WTC11 (cell line): ENCODE results near the gene SMC5. TPM values are rescaled to one million over a fixed set of nuclear protein-coding genes. Genes with fewer than 3 reads are reported as not detected.

ENCODE experiments used
- ATAC-seq: fragments of 200-7000 bp; cut with Tn5 transposase; 2 replicates; pipeline ENCODE4 v1.10.0; 2021; ENCODE audit warnings: mild to moderate bottlenecking, moderate library complexity
- CTCF ChIA-PET: fragments of 300-600 bp; sonication (Branson Sonifier 250); formaldehyde crosslinking; loops from one replicate; lab custom pipeline; 2021; ENCODE audit warnings: antibody characterized with exemption; lab: Charles Lee
- POLR2A ChIA-PET: fragments of 350-600 bp; sonication (Branson Sonifier 250); formaldehyde crosslinking; loops from one replicate; lab custom pipeline; 2021; ENCODE audit warnings: antibody characterized with exemption; lab: Charles Lee
- DNase-seq: peaks from one replicate; pipeline ENCODE4 v3.0.0; 2021; ENCODE audit warnings: low spot score
- H3K27ac Mint-ChIP-seq: 2 replicates; pipeline ENCODE4 v1.8.0; 2021; ENCODE audit warnings: mixed read lengths
- H3K27me3 Mint-ChIP-seq: 2 replicates; pipeline ENCODE4 v1.8.0; 2021; ENCODE audit warnings: low read depth, mild to moderate bottlenecking, moderate library complexity, mixed read lengths
- H3K36me3 Mint-ChIP-seq: 2 replicates; pipeline ENCODE4 v1.8.0; 2021; ENCODE audit warnings: mixed read lengths
- H3K4me1 Mint-ChIP-seq: 2 replicates; pipeline ENCODE4 v1.8.0; 2022; ENCODE audit warnings: mixed read lengths
- H3K4me3 Mint-ChIP-seq: 2 replicates; pipeline ENCODE4 v1.8.0; 2021; ENCODE audit warnings: mild to moderate bottlenecking, moderate library complexity, mixed read lengths
- H3K9me3 Mint-ChIP-seq: 2 replicates; pipeline ENCODE4 v1.8.0; 2021; ENCODE audit warnings: mixed read lengths
- ATF3 ChIP-seq: sonication (generic); formaldehyde crosslinking; conservative IDR thresholded peaks from 2 replicates; pipeline ENCODE4 v1.8.1; 2022; ENCODE audit warnings: mild to moderate bottlenecking, missing genetic modification reagents
- CBFB ChIP-seq: sonication (generic); formaldehyde crosslinking; IDR thresholded peaks from 2 replicates; pipeline ENCODE4 v1.8.1; 2022; ENCODE audit warnings: mild to moderate bottlenecking, low read depth, missing genetic modification reagents
- CREM ChIP-seq: sonication (generic); formaldehyde crosslinking; IDR thresholded peaks from 2 replicates; pipeline ENCODE4 v1.8.1; 2022; ENCODE audit warnings: mild to moderate bottlenecking, missing genetic modification reagents, moderate library complexity
- GABPB1 ChIP-seq: sonication (generic); formaldehyde crosslinking; IDR thresholded peaks from 2 replicates; pipeline ENCODE4 v1.8.1; 2023; ENCODE audit warnings: mild to moderate bottlenecking, missing genetic modification reagents
- GTF2I ChIP-seq: fragments of 250-450 bp; sonication (Bioruptor Pico); conservative IDR thresholded peaks from 2 replicates; pipeline ENCODE4 v1.4.0; 2021; ENCODE audit warnings: mild to moderate bottlenecking
- IRF2 ChIP-seq: sonication (generic); formaldehyde crosslinking; IDR thresholded peaks from 2 replicates; pipeline ENCODE4 v1.8.0; 2022; ENCODE audit warnings: low read depth, missing genetic modification reagents, borderline replicate concordance
- JAZF1 ChIP-seq: fragments of 250-450 bp; sonication (Bioruptor Pico); IDR thresholded peaks from 2 replicates; pipeline ENCODE4 v1.9.0; 2021; ENCODE audit warnings: moderate library complexity, mild to moderate bottlenecking, inconsistent platforms
- KAT7 ChIP-seq: sonication (generic); formaldehyde crosslinking; IDR thresholded peaks from 2 replicates; pipeline ENCODE4 v1.8.1; 2023; ENCODE audit warnings: missing genetic modification reagents, mild to moderate bottlenecking, borderline replicate concordance
- MLX ChIP-seq: sonication (generic); formaldehyde crosslinking; IDR thresholded peaks from 2 replicates; pipeline ENCODE4 v1.8.1; 2023; ENCODE audit warnings: mild to moderate bottlenecking, missing genetic modification reagents, moderate library complexity
- NFE2L1 ChIP-seq: sonication (generic); formaldehyde crosslinking; IDR thresholded peaks from 2 replicates; pipeline ENCODE4 v1.8.1; 2023; ENCODE audit warnings: missing genetic modification reagents
- NR1H2 ChIP-seq: sonication (generic); formaldehyde crosslinking; IDR thresholded peaks from 2 replicates; pipeline ENCODE4 v1.9.0; 2021; ENCODE audit warnings: mild to moderate bottlenecking, moderate library complexity, missing genetic modification reagents
- NR2C2 ChIP-seq: sonication (generic); formaldehyde crosslinking; IDR thresholded peaks from 2 replicates; pipeline ENCODE4 v1.8.0; 2022; ENCODE audit warnings: mild to moderate bottlenecking, missing genetic modification reagents
- OVOL2 ChIP-seq: fragments of 250-450 bp; sonication (Bioruptor Pico); IDR thresholded peaks from 2 replicates; pipeline ENCODE4 v1.9.0; 2021; ENCODE audit warnings: mild to moderate bottlenecking, borderline replicate concordance
- PREB ChIP-seq: sonication (generic); formaldehyde crosslinking; IDR thresholded peaks from 2 replicates; pipeline ENCODE4 v1.8.1; 2022; ENCODE audit warnings: mild to moderate bottlenecking, missing genetic modification reagents, moderate library complexity, borderline replicate concordance
- ZNF138 ChIP-seq: sonication (generic); formaldehyde crosslinking; conservative IDR thresholded peaks from 2 replicates; pipeline ENCODE4 v1.8.1; 2022; ENCODE audit warnings: mild to moderate bottlenecking, moderate library complexity, missing genetic modification reagents
- ZNF416 ChIP-seq: fragments of 250-450 bp; sonication (Bioruptor Pico); IDR thresholded peaks from 2 replicates; pipeline ENCODE4 v1.9.0; 2021; ENCODE audit warnings: mild to moderate bottlenecking, inconsistent platforms
- ZNF423 ChIP-seq: fragments of 250-450 bp; sonication (Bioruptor Pico); IDR thresholded peaks from 2 replicates; pipeline ENCODE4 v2.1.2; 2022; ENCODE audit warnings: mild to moderate bottlenecking, moderate library complexity
- ZNF671 ChIP-seq: fragments of 250-450 bp; sonication (Bioruptor Pico); IDR thresholded peaks from 2 replicates; pipeline ENCODE4 v1.8.0; 2021; ENCODE audit warnings: mild to moderate bottlenecking
- ZSCAN18 ChIP-seq: fragments of 250-450 bp; sonication (Bioruptor Pico); IDR thresholded peaks from 2 replicates; pipeline ENCODE4 v2.1.2; 2022; ENCODE audit warnings: mild to moderate bottlenecking, moderate library complexity
- total RNA-seq: library from RNA; stranded (reverse); gene quantifications from 3 replicates; pipeline ENCODE4 v1.2.3, GENCODE V29; 2021
- TF ChIP-seq, protein P1 (sequence below): sonication (generic); formaldehyde crosslinking; IDR thresholded peaks from 2 replicates; pipeline ENCODE4 v1.8.0; 2022; ENCODE audit warnings: mild to moderate bottlenecking, missing genetic modification reagents
- TF ChIP-seq, protein P2 (sequence below): sonication (generic); formaldehyde crosslinking; IDR thresholded peaks from 2 replicates; pipeline ENCODE4 v1.8.1; 2022; ENCODE audit warnings: low read depth, mild to moderate bottlenecking, moderate library complexity, missing genetic modification reagents, borderline replicate concordance

Gene SMC5
- total RNA-seq, 1 experiment from 2014 or later = 20.2 TPM

DNA sequence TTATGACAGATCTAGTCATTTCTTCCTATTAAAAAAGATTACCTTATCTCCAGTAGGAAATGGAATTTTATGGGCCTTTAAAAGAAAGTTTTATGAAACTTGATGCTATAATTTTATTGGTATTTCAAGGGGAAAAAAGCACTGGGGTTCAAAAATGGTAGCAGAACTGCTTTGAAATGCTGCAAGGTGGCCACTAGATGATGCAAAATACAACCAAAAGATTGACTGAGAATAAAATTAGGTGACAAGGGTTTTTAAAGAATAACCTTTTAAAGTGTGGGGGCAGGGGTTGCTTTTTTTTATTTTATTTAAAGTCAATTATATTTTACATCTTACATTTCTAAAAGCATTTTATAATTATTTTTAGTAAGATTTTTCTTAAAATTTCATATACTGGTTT, 94.0 kb downstream of the SMC5 start:
- DNase-seq (no peak), ATAC-seq (no peak)
- Mint-ChIP-seq H3K4me3 (no peak overlapping the region), H3K36me3 (peaks cover 18% of the 10 kb centered on the region), H3K9me3 (no peaks in the 10 kb centered on the region), H3K27me3 (no peaks in the 10 kb centered on the region), H3K4me1 (no peaks in the 10 kb centered on the region), H3K27ac (no peak overlapping the region)
- ChIA-PET CTCF (no interaction called here), POLR2A (no interaction called here)
- TF ChIP-seq, protein P1, sequence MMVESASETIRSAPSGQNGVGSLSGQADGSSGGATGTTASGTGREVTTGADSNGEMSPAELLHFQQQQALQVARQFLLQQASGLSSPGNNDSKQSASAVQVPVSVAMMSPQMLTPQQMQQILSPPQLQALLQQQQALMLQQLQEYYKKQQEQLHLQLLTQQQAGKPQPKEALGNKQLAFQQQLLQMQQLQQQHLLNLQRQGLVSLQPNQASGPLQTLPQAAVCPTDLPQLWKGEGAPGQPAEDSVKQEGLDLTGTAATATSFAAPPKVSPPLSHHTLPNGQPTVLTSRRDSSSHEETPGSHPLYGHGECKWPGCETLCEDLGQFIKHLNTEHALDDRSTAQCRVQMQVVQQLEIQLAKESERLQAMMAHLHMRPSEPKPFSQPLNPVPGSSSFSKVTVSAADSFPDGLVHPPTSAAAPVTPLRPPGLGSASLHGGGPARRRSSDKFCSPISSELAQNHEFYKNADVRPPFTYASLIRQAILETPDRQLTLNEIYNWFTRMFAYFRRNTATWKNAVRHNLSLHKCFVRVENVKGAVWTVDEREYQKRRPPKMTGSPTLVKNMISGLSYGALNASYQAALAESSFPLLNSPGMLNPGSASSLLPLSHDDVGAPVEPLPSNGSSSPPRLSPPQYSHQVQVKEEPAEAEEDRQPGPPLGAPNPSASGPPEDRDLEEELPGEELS (CRISPR knock-in tag) = no peak
- no peak for TF ChIP-seq ATF3 (CRISPR knock-in tag)
- TF ChIP-seq NR2C2 (CRISPR knock-in tag) = no peak
- no peak for TF ChIP-seq CREM (CRISPR knock-in tag)
- TF ChIP-seq NFE2L1 (CRISPR knock-in tag) = no peak

- H3K4me1 Mint-ChIP-seq = no peaks in the 10 kb centered on the region
- H3K27ac Mint-ChIP-seq = peak overlapping the region; percentile 76
- no peak for ATAC-seq
Observed at GRCh38 chr9:70355801-70356200, 97.0 kb downstream of the SMC5 start.

DNA sequence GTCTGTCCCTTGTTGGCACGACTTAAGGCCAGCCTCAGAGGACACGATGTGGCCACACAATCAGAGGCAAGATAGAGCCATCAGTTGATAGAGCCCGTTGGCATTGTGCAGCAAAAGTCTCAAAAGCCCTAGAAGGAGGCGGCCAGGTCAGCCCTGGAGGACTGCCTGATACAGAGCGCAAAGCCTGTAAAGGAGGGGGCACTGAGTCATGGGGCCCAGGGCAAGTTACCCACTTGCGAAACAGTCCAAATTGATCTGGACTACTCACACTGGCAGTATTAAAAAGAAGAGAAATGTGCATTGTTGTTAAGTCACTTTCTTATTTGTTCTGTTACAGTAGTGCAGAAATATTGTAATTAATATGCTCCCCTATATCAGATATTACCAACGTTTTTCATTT, 104.2 kb downstream of the SMC5 start:
- ATAC-seq (no peak), DNase-seq (no peak)
- CTCF ChIA-PET = no interaction called here

More at GRCh38 chr9:70355801-70356200, 97.0 kb downstream of the SMC5 start:
- ChIA-PET CTCF (no interaction called here), POLR2A (no interaction called here)
- Mint-ChIP-seq H3K27me3 (no peaks in the 10 kb centered on the region), H3K36me3 (peaks cover under 1% of the 10 kb centered on the region; the same call in 1 of the 2 replicates), H3K4me3 (no peak overlapping the region), H3K9me3 (no peaks in the 10 kb centered on the region)
- no peak for TF ChIP-seq ZNF423 (CRISPR knock-in tag)
- TF ChIP-seq NR2C2 (CRISPR knock-in tag) = no peak
- no peak for TF ChIP-seq MLX (CRISPR knock-in tag)
- no peak for TF ChIP-seq OVOL2 (CRISPR knock-in tag)
- no peak for TF ChIP-seq NR1H2 (CRISPR knock-in tag)
- no peak for TF ChIP-seq JAZF1 (CRISPR knock-in tag)
- no peak for TF ChIP-seq ZNF671
- no peak for TF ChIP-seq CBFB (CRISPR knock-in tag)
- TF ChIP-seq GABPB1 (CRISPR knock-in tag) = no peak
- no peak for DNase-seq

GRCh38 chr9:70363760-70364159, 105.0 kb downstream of the SMC5 start:
- ChIA-PET POLR2A (interaction anchor here (0.7 kb wide), 1 partner anchor 927 kb away, joined by 3 read pairs; no protein-coding TSS in a partner anchor), CTCF (interaction anchor here (1.3 kb wide), 1 partner anchor 239 kb away, joined by 4 read pairs; no protein-coding TSS in a partner anchor)
- no peak for ATAC-seq
- TF ChIP-seq ZSCAN18 (CRISPR knock-in tag) (no peak), IRF2 (no peak), PREB (CRISPR knock-in tag) (no peak), JAZF1 (CRISPR knock-in tag) (no peak), GTF2I (CRISPR knock-in tag) (no peak), ZNF416 (CRISPR knock-in tag) (no peak), ZNF138 (no peak), KAT7 (no peak), ZNF671 (no peak)
- TF ChIP-seq, protein P2, sequence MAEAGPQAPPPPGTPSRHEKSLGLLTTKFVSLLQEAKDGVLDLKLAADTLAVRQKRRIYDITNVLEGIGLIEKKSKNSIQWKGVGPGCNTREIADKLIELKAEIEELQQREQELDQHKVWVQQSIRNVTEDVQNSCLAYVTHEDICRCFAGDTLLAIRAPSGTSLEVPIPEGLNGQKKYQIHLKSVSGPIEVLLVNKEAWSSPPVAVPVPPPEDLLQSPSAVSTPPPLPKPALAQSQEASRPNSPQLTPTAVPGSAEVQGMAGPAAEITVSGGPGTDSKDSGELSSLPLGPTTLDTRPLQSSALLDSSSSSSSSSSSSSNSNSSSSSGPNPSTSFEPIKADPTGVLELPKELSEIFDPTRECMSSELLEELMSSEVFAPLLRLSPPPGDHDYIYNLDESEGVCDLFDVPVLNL (CRISPR knock-in tag) = no peak

More for the DNA sequence above, 104.2 kb downstream of the SMC5 start:
- Mint-ChIP-seq H3K4me1 (no peaks in the 10 kb centered on the region), H3K4me3 (no peak overlapping the region), H3K9me3 (peaks cover 9% of the 10 kb centered on the region), H3K36me3 (no peaks in the 10 kb centered on the region), H3K27me3 (no peaks in the 10 kb centered on the region), H3K27ac (no peak overlapping the region)
- no peak for TF ChIP-seq CBFB (CRISPR knock-in tag)
- POLR2A ChIA-PET = no interaction called here

More at GRCh38 chr9:70363760-70364159, 105.0 kb downstream of the SMC5 start:
- Mint-ChIP-seq H3K27me3 (no peaks in the 10 kb centered on the region), H3K27ac (no peak overlapping the region), H3K9me3 (peaks cover 9% of the 10 kb centered on the region), H3K4me1 (no peaks in the 10 kb centered on the region), H3K36me3 (no peaks in the 10 kb centered on the region), H3K4me3 (no peak overlapping the region)
- no peak for DNase-seq
